HK-2 (cell line): ENCODE data around the gene RBM25.
"Not testable (repeated sequence)": the region's sequence is repeated elsewhere in the genome, so short reads cannot be mapped to it uniquely, and the experiment has no call there.

Experiments used
- DNase-seq: peaks from one replicate; pipeline ENCODE4 v3.0.0-alpha.2; 2018; ENCODE audit not compliant: unreplicated experiment

Gene RBM25

GRCh38 chr14:73058224-73058921, at the start of gene RBM25:
RBM25 (plus strand) TSS chr14:73058534; CDS start chr14:73071642, 13,108 bp downstream.
- DNase-seq: peak; percentile 95

DNA sequence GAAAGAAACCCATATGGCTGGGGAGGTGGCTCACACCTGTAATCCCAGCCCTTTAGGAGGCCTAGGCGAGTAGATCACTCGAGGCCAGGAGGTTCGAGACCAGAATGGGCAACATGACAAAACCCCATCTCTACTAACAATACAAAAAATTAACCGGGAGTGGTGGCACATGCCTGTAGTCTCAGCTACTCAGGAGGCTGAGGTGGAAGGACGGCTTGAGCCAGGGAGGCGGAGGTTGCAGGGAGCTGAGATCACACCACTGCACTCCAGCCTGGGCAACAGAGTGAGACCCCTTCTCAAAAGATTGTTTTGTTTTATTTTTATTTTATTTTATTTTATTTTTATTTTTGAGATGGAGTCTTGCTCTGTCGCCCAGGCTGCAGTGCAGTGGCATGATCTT, 47.1 kb upstream of the RBM25 start:
- DNase-seq: not testable (repeated sequence)

DNA sequence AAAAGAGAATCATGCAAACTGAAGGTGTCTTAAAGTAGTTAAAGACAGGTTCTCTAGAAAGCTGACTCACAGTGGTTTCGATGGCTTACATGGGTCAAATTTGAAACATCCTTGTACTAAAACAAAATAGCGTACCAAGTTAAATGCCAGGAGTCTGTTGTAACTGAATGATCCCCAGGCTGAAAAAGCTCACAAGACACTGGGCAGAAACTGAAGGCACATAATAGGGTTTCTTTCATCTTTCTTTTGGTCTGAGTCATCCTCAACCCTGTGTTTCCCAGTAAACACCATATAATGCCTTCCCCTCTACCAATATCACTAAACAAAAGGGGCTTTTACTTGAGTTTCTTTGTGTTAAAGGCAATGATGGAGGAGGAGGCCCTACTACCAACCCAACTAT, 44.2 kb upstream of the RBM25 start:
- DNase-seq: no peak

DNA sequence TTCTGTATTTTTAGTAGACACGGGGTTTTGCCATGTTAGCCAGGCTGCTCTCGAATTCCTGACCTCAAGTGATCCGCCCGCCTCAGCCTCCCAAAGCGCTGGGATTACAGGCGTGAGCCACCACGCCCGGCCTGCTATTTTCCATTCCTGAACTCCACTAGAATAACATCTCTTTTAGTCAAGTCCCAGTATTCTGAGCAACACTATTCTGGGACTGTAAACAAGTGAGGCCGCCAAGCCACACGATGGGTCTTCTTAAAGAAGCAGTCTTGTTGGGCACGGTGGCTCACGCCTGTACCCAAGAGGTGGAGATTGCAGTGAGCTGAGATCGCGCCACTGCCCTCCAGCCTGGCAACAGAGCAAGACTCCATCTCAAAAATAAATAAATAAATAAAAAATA, 42.8 kb upstream of the RBM25 start:
- not testable (repeated sequence) for DNase-seq

GRCh38 chr14:73016011-73016410, 42.3 kb upstream of the RBM25 start:
- not testable (repeated sequence) for DNase-seq

- DNase-seq: no peak
These were observed 36.3 kb upstream of the RBM25 start for GRCh38 chr14:73022051-73022450.

- no peak for DNase-seq
These were observed 32.8 kb upstream of the RBM25 start for GRCh38 chr14:73025544-73025943.

- no peak for DNase-seq
These were observed 32.0 kb upstream of the RBM25 start for GRCh38 chr14:73026243-73026844.

- DNase-seq: peak; percentile 97
These were observed 31.3 kb upstream of the RBM25 start, which contains the start of gene ZFYVE1 for GRCh38 chr14:73026845-73027542. ZFYVE1 (minus strand) TSS chr14:73027106; CDS start chr14:73024508, 2,598 bp downstream.

GRCh38 chr14:73027546-73027945, 30.8 kb upstream of the RBM25 start:
- DNase-seq: no peak

GRCh38 chr14:73027984-73028383, 30.4 kb upstream of the RBM25 start:
- DNase-seq: no peak

GRCh38 chr14:73036706-73037450, 21.5 kb upstream of the RBM25 start:
- peak; percentile 41 for DNase-seq

DNA sequence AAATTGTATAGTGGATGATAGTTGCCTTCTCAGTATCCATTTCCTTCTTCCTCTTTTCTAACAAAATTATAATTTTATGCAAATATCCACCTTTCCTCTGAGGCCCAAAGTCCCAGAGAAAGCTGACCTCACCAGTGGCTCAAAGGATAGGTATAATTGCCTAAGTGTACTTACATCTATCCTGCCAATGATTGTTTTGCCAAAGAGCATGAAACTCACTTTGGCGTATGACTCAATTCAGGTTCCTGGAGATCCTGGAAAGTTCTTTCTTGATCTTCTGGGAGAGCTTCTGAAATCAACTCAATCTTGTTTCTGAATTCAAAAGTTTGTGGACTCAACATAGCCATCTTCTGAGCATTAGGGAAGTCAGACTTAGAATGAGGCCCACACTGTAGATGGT, 10.5 kb upstream of the RBM25 start:
- no peak for DNase-seq

GRCh38 chr14:73049428-73049827, 8.9 kb upstream of the RBM25 start:
- DNase-seq: no peak

DNA sequence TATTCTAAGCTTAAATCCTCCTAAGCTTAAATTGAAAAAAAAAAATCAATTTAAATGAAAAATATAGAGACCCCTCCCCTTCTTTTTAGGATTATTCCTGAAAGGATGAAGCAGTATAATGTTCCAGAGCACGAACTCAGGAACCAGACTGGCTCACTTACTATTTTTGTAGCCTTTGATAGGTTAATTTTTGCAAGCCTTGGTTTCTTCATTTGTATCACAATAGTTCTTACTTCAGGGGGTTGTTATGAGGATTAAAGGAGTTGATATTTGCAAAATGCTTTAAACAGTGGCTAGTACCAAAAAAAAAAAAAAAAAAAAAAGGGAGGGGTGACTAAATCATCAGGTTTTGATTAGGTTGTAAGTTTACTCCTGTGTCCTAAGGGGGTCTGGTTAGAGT, 3.1 kb upstream of the RBM25 start:
- DNase-seq: no peak

- no peak for DNase-seq
These were observed 450 bp upstream of the RBM25 start for GRCh38 chr14:73057944-73058223.

- DNase-seq: no peak
These were observed 764 bp downstream of the RBM25 start for GRCh38 chr14:73058922-73059673.

- DNase-seq: no peak
These were observed 11.3 kb downstream of the RBM25 start for GRCh38 chr14:73069585-73069984.

DNA sequence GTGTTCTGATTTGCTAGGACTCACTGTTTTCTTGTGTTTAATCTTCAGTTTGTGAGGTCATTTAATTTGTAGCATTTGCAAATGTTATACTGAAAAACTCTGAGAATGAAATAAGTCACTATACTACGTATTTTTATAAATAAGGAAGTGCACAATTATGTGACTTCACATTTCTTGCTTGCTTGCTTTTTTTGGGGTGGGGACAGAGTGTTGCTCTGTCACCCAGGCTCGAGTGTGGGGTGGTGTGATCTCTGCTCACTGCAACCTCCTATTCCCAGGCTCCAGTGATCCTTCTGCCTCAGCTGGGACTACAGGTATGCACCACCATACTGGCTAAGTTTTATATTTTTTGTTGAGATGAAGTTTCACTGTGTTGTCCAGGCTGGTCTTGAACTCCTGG, 32.7 kb downstream of the RBM25 start:
- no peak for DNase-seq

GRCh38 chr14:73097421-73097820, 39.1 kb downstream of the RBM25 start:
- no peak for DNase-seq

GRCh38 chr14:73100334-73100733, 42.0 kb downstream of the RBM25 start:
- DNase-seq: no peak
